ENCODE data around the gene PDIA2.
"Not testable (repeated sequence)": the region's sequence is repeated elsewhere in the genome, so short reads cannot be mapped to it uniquely, and the experiment has no call there.

PDIA2 gene

DNA sequence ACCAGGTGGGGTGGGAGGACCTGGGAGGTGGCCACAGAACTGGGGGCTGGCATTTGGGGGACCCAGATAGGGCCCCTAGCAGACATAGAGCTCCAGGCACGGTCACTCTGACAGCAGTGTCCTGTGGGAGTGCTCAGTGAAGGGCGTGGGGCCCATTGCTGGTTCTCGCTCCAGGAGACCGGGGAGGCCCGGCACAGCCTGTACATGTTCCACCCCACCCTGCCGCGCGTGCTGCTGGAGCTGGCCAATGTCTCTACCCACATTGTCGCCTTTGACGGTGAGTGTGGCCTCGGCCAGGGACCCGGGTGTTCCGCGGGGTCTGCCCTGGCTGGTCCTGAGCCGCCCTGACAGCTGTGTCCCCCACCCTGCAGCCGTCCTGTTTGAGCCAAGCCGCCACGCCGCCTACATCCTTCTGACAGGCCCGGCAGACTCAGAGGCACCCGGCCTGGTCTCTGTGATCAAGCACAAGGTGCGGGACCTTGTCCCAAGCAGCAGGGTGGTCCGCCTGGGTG lies 18.5 kb upstream of the PDIA2 start:
- DNase-seq = no peak

DNA sequence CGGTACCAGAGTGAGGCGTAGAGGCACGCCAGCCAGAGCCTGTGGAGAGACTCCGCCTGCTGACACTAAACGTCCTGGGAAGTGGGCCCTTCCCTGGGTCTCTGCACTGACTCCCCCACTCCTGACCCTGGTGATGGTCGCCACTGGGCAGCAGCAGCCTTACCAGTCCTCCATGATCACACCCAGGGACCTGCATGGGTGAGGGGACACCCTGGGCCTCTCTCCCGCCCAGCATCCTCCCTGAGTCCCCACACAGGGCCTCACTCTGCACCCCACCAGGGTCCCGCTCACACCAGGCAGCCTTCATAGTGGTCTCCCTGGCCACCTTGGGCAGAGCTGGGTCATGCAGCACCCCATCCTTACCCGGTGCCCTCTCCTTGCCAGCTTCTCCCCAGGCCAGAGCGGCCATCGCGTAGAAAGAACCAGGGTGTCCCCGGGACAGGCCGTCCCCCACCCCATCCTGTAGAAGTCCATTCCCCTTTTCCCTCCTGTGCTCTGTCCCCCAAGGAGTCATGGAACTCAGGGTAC lies 17.9 kb upstream of the PDIA2 start:
- DNase-seq = no peak

- DNase-seq = no peak
These were observed 17.3 kb upstream of the PDIA2 start for GRCh38 chr16:265711-266110.

DNA sequence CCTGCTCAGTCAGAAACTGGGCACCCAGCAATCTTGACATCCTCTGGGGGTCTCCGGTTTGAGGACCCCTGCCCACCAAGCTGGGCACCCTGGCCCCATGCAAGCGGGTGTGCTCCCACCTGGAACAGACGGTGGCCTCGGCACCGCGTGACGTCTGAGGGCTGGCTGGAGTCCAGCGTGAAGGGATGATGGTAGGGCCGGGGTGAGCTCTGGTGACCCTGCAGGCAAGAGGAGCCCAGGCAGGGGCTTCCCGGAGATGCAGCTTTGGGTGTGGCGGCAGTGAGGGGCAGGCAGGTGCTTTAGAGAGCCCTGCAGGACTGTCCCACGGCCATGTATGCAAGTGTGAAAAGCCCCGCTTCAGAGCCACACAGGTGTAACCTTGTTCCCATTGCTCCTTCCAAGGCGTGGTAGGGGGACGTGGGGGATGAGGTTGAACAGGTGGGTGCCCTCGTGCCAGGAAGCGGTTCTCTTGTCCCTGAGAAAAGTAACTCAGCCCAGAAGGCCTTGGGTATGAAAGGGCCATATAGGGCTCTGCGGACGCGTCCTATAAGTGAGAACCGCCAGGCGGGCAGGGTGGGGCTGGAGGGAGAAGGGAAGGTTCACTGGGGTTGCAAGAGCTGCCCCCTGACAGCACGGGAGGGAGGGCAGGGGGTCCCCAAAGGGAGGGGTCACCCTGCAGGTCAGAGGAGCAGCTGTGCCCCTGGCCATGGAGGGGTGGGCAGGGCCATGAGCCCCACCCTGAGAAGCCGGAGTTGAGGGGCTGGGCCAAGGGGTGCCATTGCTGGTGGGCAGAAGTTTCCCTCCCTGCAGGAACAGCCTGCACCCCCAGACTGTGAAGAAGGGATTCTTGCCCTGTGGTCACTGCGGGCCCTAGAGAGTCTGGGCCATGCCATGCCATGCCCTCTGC lies 16.5 kb upstream of the PDIA2 start:
- no peak for DNase-seq

DNA sequence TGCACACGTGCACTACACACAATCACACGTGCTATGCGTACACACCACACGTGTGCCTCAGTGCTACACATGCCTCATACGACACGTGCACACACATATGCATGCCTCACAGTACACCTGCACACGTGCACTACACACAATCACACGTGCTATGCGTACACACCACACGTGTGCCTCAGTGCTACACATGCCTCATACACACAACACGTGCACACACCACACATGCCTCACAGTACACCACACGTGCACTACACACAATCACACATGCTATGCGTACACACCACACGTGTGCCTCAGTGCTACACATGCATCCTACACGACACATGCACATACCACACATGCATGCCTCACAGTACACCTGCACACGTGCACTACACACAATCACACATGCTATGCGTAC lies 15.4 kb upstream of the PDIA2 start:
- not testable (repeated sequence) for DNase-seq

- DNase-seq = peak; percentile 72
These were observed 14.6 kb upstream of the PDIA2 start for GRCh38 chr16:268141-269053.

GRCh38 chr16:269061-269796 lies 13.7 kb upstream of the PDIA2 start:
- no peak for DNase-seq

GRCh38 chr16:270381-271255 lies 12.3 kb upstream of the PDIA2 start:
- DNase-seq = no peak

GRCh38 chr16:272633-273546 lies 10.1 kb upstream of the PDIA2 start:
- no peak for DNase-seq

GRCh38 chr16:273547-274421 lies 9.2 kb upstream of the PDIA2 start:
- peak; percentile 12 for DNase-seq

GRCh38 chr16:275041-275641 lies 7.8 kb upstream of the PDIA2 start:
- DNase-seq = peak; percentile 40

DNA sequence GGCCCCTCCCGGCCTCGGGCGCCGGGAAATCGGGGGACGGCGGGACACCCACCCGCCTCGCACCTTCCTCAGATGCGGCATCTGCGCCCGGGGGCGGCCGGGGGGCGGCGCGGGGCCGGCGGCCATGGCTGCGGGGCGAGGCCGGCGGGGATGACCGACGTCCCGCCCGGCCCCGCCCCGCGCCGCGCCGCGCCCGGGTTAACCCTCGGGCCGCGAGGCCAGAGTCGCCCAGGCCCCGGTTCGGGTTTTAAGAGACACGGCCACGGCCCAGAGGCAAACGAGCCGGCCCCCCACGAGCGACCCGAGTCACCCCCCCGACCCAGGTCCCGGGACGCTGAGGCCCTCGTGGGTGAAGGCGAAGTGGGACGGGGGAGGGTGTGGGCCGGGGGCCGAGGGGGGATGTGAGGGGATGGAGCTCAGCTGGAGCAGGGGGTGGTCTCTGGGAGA lies 7.2 kb upstream of the PDIA2 start, which contains the start of gene RGS11:
TSS of gene RGS11 (minus strand) at position 159 of the 447 bp plus-strand sequence. CDS start at position 126, 33 bp downstream.
- DNase-seq = no peak

DNA sequence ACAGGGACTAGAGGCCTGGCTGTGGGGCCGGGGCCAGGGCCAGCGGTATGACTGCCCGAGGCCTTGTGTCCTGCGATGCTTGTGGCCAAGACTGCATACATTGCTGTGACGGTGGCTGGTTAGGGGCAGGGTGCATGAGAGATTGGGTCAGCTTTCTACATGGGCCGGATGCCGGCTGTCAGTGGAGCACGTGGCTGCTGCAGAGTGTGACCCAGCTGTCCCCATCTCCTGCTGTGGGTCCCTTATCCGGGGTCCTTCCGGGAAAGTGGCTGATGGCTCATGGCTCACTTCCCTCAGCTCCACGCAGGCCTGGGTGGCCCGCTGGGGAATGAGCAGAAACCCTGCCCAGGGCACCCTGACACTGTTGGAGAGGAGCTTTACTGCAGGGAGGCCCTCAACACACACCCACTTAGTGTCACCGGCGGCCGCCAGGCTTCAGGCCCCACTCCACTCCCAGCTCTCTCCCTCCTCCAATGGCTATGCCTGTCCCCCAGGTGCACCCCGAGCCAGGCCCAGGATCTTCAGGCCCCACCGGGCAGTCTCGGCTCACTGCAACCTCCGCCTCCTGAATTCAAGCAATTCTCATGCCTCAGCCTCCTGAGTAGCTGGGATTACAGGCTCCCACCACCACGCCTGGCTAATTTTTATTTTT lies 6.4 kb upstream of the PDIA2 start:
- no peak for DNase-seq

- peak; percentile 88 for DNase-seq
These were observed 4.0 kb upstream of the PDIA2 start for GRCh38 chr16:278863-279366.

DNA sequence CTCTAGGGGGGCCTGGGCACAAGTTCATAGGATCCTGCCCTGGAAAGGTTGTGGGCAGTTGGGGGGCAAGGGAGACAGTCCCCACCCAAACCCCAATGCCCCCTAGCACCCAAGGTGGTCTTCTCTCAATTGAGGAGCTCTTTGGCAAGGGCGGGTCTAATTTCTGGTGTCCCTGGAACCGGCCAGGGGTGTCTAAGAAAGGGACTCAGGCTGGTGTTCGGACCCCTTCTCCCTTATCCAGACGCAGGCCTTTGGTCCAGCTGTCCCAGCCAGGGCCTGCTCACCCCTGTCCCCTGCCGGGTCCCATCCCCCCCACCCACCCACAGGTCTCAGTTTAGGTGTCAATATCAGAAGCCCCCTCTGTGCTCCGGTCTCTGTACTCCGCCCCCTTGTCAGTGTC lies 3.4 kb upstream of the PDIA2 start:
- DNase-seq = no peak

DNA sequence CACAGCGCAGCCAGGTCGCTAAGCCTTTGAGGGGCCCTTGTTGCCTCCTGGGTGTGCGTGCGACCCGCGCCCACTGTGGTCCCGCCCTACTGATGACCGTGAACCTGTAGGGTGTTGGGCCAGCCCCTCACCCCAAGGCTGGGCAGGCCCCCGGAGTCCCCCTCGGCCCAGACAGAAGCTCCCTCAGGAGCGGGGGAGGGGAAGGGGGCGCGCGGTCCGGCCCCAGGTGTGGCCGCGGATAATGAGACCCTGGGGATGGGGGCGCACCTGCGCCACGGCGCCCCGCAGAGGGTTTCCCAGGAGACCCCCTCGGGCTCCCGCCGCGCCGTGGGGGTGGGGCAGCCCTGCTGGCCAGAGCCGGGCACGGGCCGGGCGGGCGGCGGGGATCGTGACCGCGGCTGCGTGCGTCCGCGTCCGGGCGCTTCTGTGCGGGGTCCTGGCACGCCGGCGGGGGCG lies 2.9 kb upstream of the PDIA2 start:
- DNase-seq = peak; percentile 51

GRCh38 chr16:280552-280951 lies 2.4 kb upstream of the PDIA2 start, which contains the start of gene ARHGDIG:
Gene ARHGDIG, plus strand, starts transcription at chr16:280591. Its CDS starts 90 bp downstream, at chr16:280681.
- DNase-seq = peak; percentile 53

Data from NCI-H69 (cell line).